IgD-negative memory B cell (primary cell): Measurements from ENCODE around the gene CLIC5. TPM values are rescaled to one million over a fixed set of nuclear protein-coding genes. Genes with fewer than 3 reads are reported as not detected.
A peak's percentile ranks its signal among the peaks of the same experiment; 100 is the strongest.

Experiments used
- H3K27ac Mint-ChIP-seq, 3 donors: one replicate each; pipeline ENCODE4 v1.8.0; 2020 to 2022; ENCODE audit warnings: mild to moderate bottlenecking in 3 of 3, mixed read lengths in 3 of 3, moderate library complexity in 1 of 3
- H3K27me3 Mint-ChIP-seq: one replicate; pipeline ENCODE4 v1.8.0; 2021; ENCODE audit warnings: mixed read lengths
- H3K36me3 Mint-ChIP-seq: one replicate; pipeline ENCODE4 v1.8.0; 2020; ENCODE audit warnings: mild to moderate bottlenecking, mixed read lengths
- H3K4me1 Mint-ChIP-seq, 3 donors: one replicate each; pipeline ENCODE4 v1.8.0; 2020 to 2022; ENCODE audit warnings: mixed read lengths in 3 of 3, mild to moderate bottlenecking in 1 of 3
- H3K4me3 Mint-ChIP-seq, 4 donors: one replicate each; pipeline ENCODE4 v1.8.0; 2020 to 2022; ENCODE audit warnings: mild to moderate bottlenecking in 4 of 4, mixed read lengths in 4 of 4, moderate library complexity in 3 of 4
- H3K9me3 Mint-ChIP-seq, 3 donors: one replicate each; pipeline ENCODE4 v1.8.0; 2020 to 2021; ENCODE audit warnings: mixed read lengths in 3 of 3, mild to moderate bottlenecking in 1 of 3
- polyA plus RNA-seq: library from polyadenylated mRNA; unstranded; fragments of 300-500 nt; fragmentation: Illumina TruSeq; gene quantifications from one replicate; pipeline ENCODE4 v1.2.3, GENCODE V29; 2021

The CLIC5 gene
- polyA plus RNA-seq, 1 donor from 2014 or later, result 1.9 TPM

GRCh38 chr6:45864651-45865050 lies 151.0 kb downstream of the CLIC5 start:
- Mint-ChIP-seq H3K9me3 (no peaks in the 10 kb centered on the region), H3K36me3 (no peaks in the 10 kb centered on the region), H3K27ac (no peak overlapping the region), H3K4me1 (no peaks in the 10 kb centered on the region), H3K4me3 (no peak overlapping the region), H3K27me3 (peaks cover 9% of the 10 kb centered on the region)

GRCh38 chr6:45858691-45859090 lies 157.0 kb downstream of the CLIC5 start:
- Mint-ChIP-seq H3K27ac (no peak overlapping the region), H3K4me1 (no peaks in the 10 kb centered on the region), H3K27me3 (peaks cover 1% of the 10 kb centered on the region), H3K4me3 (no peak overlapping the region), H3K36me3 (no peaks in the 10 kb centered on the region), H3K9me3 (no peaks in the 10 kb centered on the region)

- H3K4me1 Mint-ChIP-seq, result no peaks in the 10 kb centered on the region
- peaks cover 1% of the 10 kb centered on the region for H3K27me3 Mint-ChIP-seq
- H3K27ac Mint-ChIP-seq, result no peak overlapping the region
- no peaks in the 10 kb centered on the region for H3K36me3 Mint-ChIP-seq
- H3K9me3 Mint-ChIP-seq, result peaks cover 0 to 2% (median 0%) of the 10 kb centered on the region in 3 donors
- no peak overlapping the region for H3K4me3 Mint-ChIP-seq
These were observed 157.8 kb downstream of the CLIC5 start for GRCh38 chr6:45857827-45858226.

GRCh38 chr6:45855642-45856394 lies 159.8 kb downstream of the CLIC5 start:
- peaks cover 0 to 2% (median 0%) of the 10 kb centered on the region in 3 donors for H3K9me3 Mint-ChIP-seq
- H3K4me3 Mint-ChIP-seq, result no peak overlapping the region
- peaks cover 5% of the 10 kb centered on the region for H3K27me3 Mint-ChIP-seq
- H3K36me3 Mint-ChIP-seq, result no peaks in the 10 kb centered on the region
- H3K4me1 Mint-ChIP-seq, result no peaks in the 10 kb centered on the region
- no peak overlapping the region for H3K27ac Mint-ChIP-seq

GRCh38 chr6:45854149-45854742 lies 161.4 kb downstream of the CLIC5 start:
- Mint-ChIP-seq H3K4me3 (no peak overlapping the region), H3K36me3 (no peaks in the 10 kb centered on the region), H3K9me3 (peaks cover 0 to 2% (median 0%) of the 10 kb centered on the region in 3 donors)

GRCh38 chr6:45851034-45851400 lies 164.6 kb downstream of the CLIC5 start:
- no peaks in the 10 kb centered on the region for H3K36me3 Mint-ChIP-seq
- peaks cover 3% of the 10 kb centered on the region for H3K27me3 Mint-ChIP-seq
- peaks cover 0 to 2% (median 0%) of the 10 kb centered on the region in 3 donors for H3K9me3 Mint-ChIP-seq
- H3K4me1 Mint-ChIP-seq, result no peaks in the 10 kb centered on the region
- H3K27ac Mint-ChIP-seq, result no peak overlapping the region
- no peak overlapping the region for H3K4me3 Mint-ChIP-seq

More at GRCh38 chr6:45854149-45854742, 161.4 kb downstream of the CLIC5 start:
- Mint-ChIP-seq H3K27me3 (peaks cover 4% of the 10 kb centered on the region), H3K4me1 (no peaks in the 10 kb centered on the region), H3K27ac (no peak overlapping the region)

GRCh38 chr6:45850378-45851033 lies 165.2 kb downstream of the CLIC5 start:
- Mint-ChIP-seq H3K27me3 (peaks cover 3% of the 10 kb centered on the region), H3K4me3 (no peak overlapping the region), H3K9me3 (peaks cover 0 to 2% (median 0%) of the 10 kb centered on the region in 3 donors), H3K27ac (no peak overlapping the region), H3K36me3 (no peaks in the 10 kb centered on the region), H3K4me1 (no peaks in the 10 kb centered on the region)

GRCh38 chr6:45845567-45845966 lies 170.1 kb downstream of the CLIC5 start:
- H3K27me3 Mint-ChIP-seq, result no peaks in the 10 kb centered on the region
- H3K9me3 Mint-ChIP-seq, result peaks cover 0 to 2% (median 0%) of the 10 kb centered on the region in 3 donors
- no peaks in the 10 kb centered on the region for H3K4me1 Mint-ChIP-seq

GRCh38 chr6:45844986-45845385 lies 170.7 kb downstream of the CLIC5 start:
- Mint-ChIP-seq H3K4me3 (no peak overlapping the region), H3K27me3 (no peaks in the 10 kb centered on the region), H3K36me3 (no peaks in the 10 kb centered on the region), H3K27ac (no peak overlapping the region), H3K9me3 (peaks cover 0 to 2% (median 0%) of the 10 kb centered on the region in 3 donors), H3K4me1 (no peaks in the 10 kb centered on the region)

More at GRCh38 chr6:45845567-45845966, 170.1 kb downstream of the CLIC5 start:
- Mint-ChIP-seq H3K27ac (no peak overlapping the region), H3K36me3 (no peaks in the 10 kb centered on the region), H3K4me3 (no peak overlapping the region)

- no peaks in the 10 kb centered on the region for H3K4me1 Mint-ChIP-seq
- peak overlapping the region in 1 of 4 donors; percentile 4 for H3K4me3 Mint-ChIP-seq
- H3K27me3 Mint-ChIP-seq, result no peaks in the 10 kb centered on the region
- no peaks in the 10 kb centered on the region for H3K36me3 Mint-ChIP-seq
- no peak overlapping the region for H3K27ac Mint-ChIP-seq
- peaks cover 0 to 2% (median 0%) of the 10 kb centered on the region in 3 donors for H3K9me3 Mint-ChIP-seq
These were observed 171.7 kb downstream of the CLIC5 start for GRCh38 chr6:45843848-45844521.

- peaks cover 4% of the 10 kb centered on the region for H3K36me3 Mint-ChIP-seq
These were observed 174.6 kb downstream of the CLIC5 start for GRCh38 chr6:45841062-45841461.

GRCh38 chr6:45838996-45839395 lies 176.7 kb downstream of the CLIC5 start:
- H3K27me3 Mint-ChIP-seq, result peaks cover 2% of the 10 kb centered on the region
- no peak overlapping the region for H3K4me3 Mint-ChIP-seq
- H3K27ac Mint-ChIP-seq, result no peak overlapping the region
- peaks cover 4% of the 10 kb centered on the region for H3K36me3 Mint-ChIP-seq
- H3K9me3 Mint-ChIP-seq, result peaks cover 0 to 2% (median 0%) of the 10 kb centered on the region in 3 donors
- peaks cover 0 to 6% (median 4%) of the 10 kb centered on the region in 3 donors for H3K4me1 Mint-ChIP-seq

More at GRCh38 chr6:45841062-45841461, 174.6 kb downstream of the CLIC5 start:
- H3K4me3 Mint-ChIP-seq, result no peak overlapping the region
- H3K27me3 Mint-ChIP-seq, result no peaks in the 10 kb centered on the region
- no peaks in the 10 kb centered on the region for H3K4me1 Mint-ChIP-seq
- H3K27ac Mint-ChIP-seq, result no peak overlapping the region
- peaks cover 0 to 2% (median 0%) of the 10 kb centered on the region in 3 donors for H3K9me3 Mint-ChIP-seq

- Mint-ChIP-seq H3K4me1 (peaks cover 0 to 6% (median 4%) of the 10 kb centered on the region in 3 donors), H3K36me3 (peaks cover 6% of the 10 kb centered on the region), H3K9me3 (peaks cover 0 to 2% (median 0%) of the 10 kb centered on the region in 3 donors), H3K27me3 (peaks cover 2% of the 10 kb centered on the region), H3K27ac (no peak overlapping the region), H3K4me3 (no peak overlapping the region)
These were observed 177.2 kb downstream of the CLIC5 start for GRCh38 chr6:45838451-45838850.

- Mint-ChIP-seq H3K4me1 (peaks cover 0 to 6% (median 4%) of the 10 kb centered on the region in 3 donors), H3K9me3 (peaks cover 0 to 2% (median 0%) of the 10 kb centered on the region in 3 donors), H3K4me3 (no peak overlapping the region), H3K36me3 (peaks cover 6% of the 10 kb centered on the region), H3K27ac (no peak overlapping the region), H3K27me3 (peaks cover 2% of the 10 kb centered on the region)
These were observed 178.0 kb downstream of the CLIC5 start for GRCh38 chr6:45837541-45838200.
